GM12878 (cell line): ENCODE results near the gene EIF4E2. TPM values are rescaled to one million over a fixed set of nuclear protein-coding genes. Genes with fewer than 3 reads are reported as not detected.
A peak's percentile ranks its signal among the peaks of the same experiment; 100 is the strongest.

ENCODE experiments used
- ATAC-seq: fragments of 200-7000 bp; cut with Tn5 transposase; 3 replicates; pipeline ENCODE4 v1.9.1; 2020; ENCODE audit warnings: mild to moderate bottlenecking, moderate library complexity
- BruUV-seq: library from RNA; stranded (reverse); fragments of 400-500 nt; replicated peaks from 2 replicates; lab custom pipeline; 2021; lab: Mats Ljungman, UMichigan
- CTCF ChIA-PET: fragments of 300-600 bp; sonication (Branson Sonifier 250); formaldehyde crosslinking; extraction: SDS; loops from one replicate; lab custom pipeline; 2021; ENCODE audit warnings: inconsistent platforms; lab: Yijun Ruan, JAX
- POLR2A ChIA-PET: fragments of 350-600 bp; formaldehyde crosslinking; extraction: SDS; loops from one replicate; lab custom pipeline; 2021; ENCODE audit warnings: inconsistent platforms; lab: Charles Lee
- RAD21 ChIA-PET: fragments of 300-600 bp; sonication (Branson Sonifier 250); formaldehyde crosslinking; loops from one replicate; lab custom pipeline; 2023; ENCODE audit warnings: antibody characterized with exemption; ENCODE audit not compliant: unreplicated experiment; lab: Charles Lee
- SMC1A ChIA-PET: fragments of 300-600 bp; sonication (Branson Sonifier 250); formaldehyde crosslinking; loops from one replicate; lab custom pipeline; 2023; ENCODE audit not compliant: unreplicated experiment, uncharacterized antibody; lab: Charles Lee
- DNase-seq: peaks from one replicate; pipeline ENCODE4 v3.0.0-alpha.2; 2011; ENCODE audit warnings: low read depth, low spot score
- FAIRE-seq: peaks from 3 replicates; lab custom pipeline; 2011; peaks lifted over from hg19 to GRCh38; lab: Jason Lieb, UNC
- H2AFZ ChIP-seq: 2 replicates; pipeline ENCODE4 v1.6.0; 2011; ENCODE audit warnings: low read depth, low read length, control low read depth; ENCODE audit not compliant: control insufficient read depth
- H3K27ac ChIP-seq: 2 replicates; pipeline ENCODE4 v1.5.1; 2011; ENCODE audit warnings: control low read depth; ENCODE audit not compliant: control insufficient read depth, insufficient read depth
- H3K27me3 ChIP-seq, 2 experiments: replicated peaks in 1 of 2; 2 replicates each; pipeline versions ENCODE4 v1.6.0 to v1.6.1; 2011; ENCODE audit warnings: low read length in 1 of 2; ENCODE audit not compliant: control insufficient read depth in 2 of 2, insufficient read depth in 2 of 2
- H3K36me3 ChIP-seq, 2 experiments: 2 replicates each; pipeline ENCODE4 v1.5.1; 2011; ENCODE audit warnings: low read length in 1 of 2; ENCODE audit not compliant: control insufficient read depth in 2 of 2, insufficient read depth in 2 of 2
- H3K4me1 ChIP-seq: 2 replicates; pipeline ENCODE4 v1.6.1; 2011; ENCODE audit warnings: mild to moderate bottlenecking, low read length, moderate library complexity, mixed read lengths; ENCODE audit not compliant: control insufficient read depth, insufficient read depth
- H3K4me2 ChIP-seq: 2 replicates; pipeline ENCODE4 v1.6.0; 2011; ENCODE audit warnings: control low read depth; ENCODE audit not compliant: control insufficient read depth, insufficient read depth
- H3K4me3 ChIP-seq: fragments of 200-600 bp; sonication (generic); 2 replicates; pipeline ENCODE4 v1.5.1; 2016
- H3K79me2 ChIP-seq: 2 replicates; pipeline ENCODE4 v1.6.0; 2011; ENCODE audit warnings: low read length; ENCODE audit not compliant: control insufficient read depth, insufficient read depth
- H3K9ac ChIP-seq: 2 replicates; pipeline ENCODE4 v1.8.0; 2011; ENCODE audit warnings: low read length, control low read depth, mixed read lengths; ENCODE audit not compliant: control insufficient read depth, insufficient read depth
- H3K9me3 ChIP-seq: replicated peaks from 3 replicates; pipeline ENCODE4 v1.5.1; 2011; ENCODE audit warnings: mild to moderate bottlenecking, low read length; ENCODE audit not compliant: control insufficient read depth, insufficient read depth
- H4K20me1 ChIP-seq: 2 replicates; pipeline ENCODE4 v1.6.0; 2011; ENCODE audit not compliant: control insufficient read depth, insufficient read depth
- CBFB ChIP-seq: IDR thresholded peaks from 2 replicates; pipeline ENCODE4 v1.6.1; 2016; ENCODE audit warnings: antibody characterized with exemption, low read depth
- CEBPB ChIP-seq, 2 experiments: fragments of 150-350 bp in 1 of 2; IDR thresholded peaks; 2 replicates each; pipeline ENCODE4 v1.6.1; 2012 to 2014; ENCODE audit warnings: low read depth in 2 of 2, low read length in 2 of 2, borderline replicate concordance in 1 of 2, inconsistent platforms in 1 of 2
- CEBPZ ChIP-seq: fragments of 150-350 bp; IDR thresholded peaks from 2 replicates; pipeline ENCODE4 v1.6.1; 2016; ENCODE audit warnings: low read depth, low read length
- ELK1 ChIP-seq: IDR thresholded peaks from 2 replicates; pipeline ENCODE4 v1.6.1; 2012; ENCODE audit warnings: low read depth, low read length, improper control_type of control experiment
- ESRRA ChIP-seq: IDR thresholded peaks from 2 replicates; pipeline ENCODE4 v1.6.1; 2012; ENCODE audit warnings: mild to moderate bottlenecking, low read length, improper control_type of control experiment
- ETV6 ChIP-seq, 2 experiments: fragments of 450-650 bp in 1 of 2; IDR thresholded peaks in 1 of 2; conservative IDR thresholded peaks in 1 of 2; 2 replicates each; pipeline ENCODE4 v1.6.1; 2014; ENCODE audit warnings: antibody characterized with exemption in 1 of 2, borderline replicate concordance in 1 of 2, low read depth in 1 of 2, mild to moderate bottlenecking in 1 of 2, moderate library complexity in 1 of 2
- MEF2B ChIP-seq: fragments of 450-650 bp; IDR thresholded peaks from 2 replicates; pipeline ENCODE4 v1.6.1; 2018; ENCODE audit warnings: mild to moderate bottlenecking, moderate library complexity; ENCODE audit not compliant: partially characterized antibody, poor library complexity, severe bottlenecking
- PAX5 ChIP-seq: IDR thresholded peaks from 2 replicates; pipeline ENCODE4 v1.6.1; 2011; ENCODE audit warnings: low read depth, low read length, borderline replicate concordance
- PAX8 ChIP-seq: fragments of 450-650 bp; IDR thresholded peaks from 2 replicates; pipeline ENCODE4 v1.6.1; 2017; ENCODE audit warnings: mild to moderate bottlenecking, moderate library complexity
- PKNOX1 ChIP-seq: fragments of 450-650 bp; IDR thresholded peaks from 2 replicates; pipeline ENCODE4 v1.6.1; 2016; ENCODE audit warnings: mild to moderate bottlenecking
- RFX5 ChIP-seq: IDR thresholded peaks from 2 replicates; pipeline ENCODE4 v1.6.1; 2011; ENCODE audit warnings: low read depth, low read length, improper control_type of control experiment
- SMARCA5 ChIP-seq: fragments of 450-650 bp; IDR thresholded peaks from 2 replicates; pipeline ENCODE4 v1.6.1; 2017; ENCODE audit warnings: mild to moderate bottlenecking
- SMC3 ChIP-seq: IDR thresholded peaks from 2 replicates; pipeline ENCODE4 v1.6.1; 2011; ENCODE audit warnings: low read length, improper control_type of control experiment, borderline replicate concordance
- YBX1 ChIP-seq: fragments of 450-650 bp; IDR thresholded peaks from 2 replicates; pipeline ENCODE4 v1.6.1; 2016; ENCODE audit warnings: antibody characterized with exemption
- ZNF217 ChIP-seq: fragments of 450-650 bp; IDR thresholded peaks from 2 replicates; pipeline ENCODE4 v1.6.1; 2017; ENCODE audit warnings: antibody characterized with exemption, mild to moderate bottlenecking
- WGBS: methylation state at CpG from one replicate; pipeline ENCODE4 v1.1.6; 2016; ENCODE audit warnings: low lambda C conversion rate; ENCODE audit not compliant: insufficient replicate concordance, insufficient coverage; ENCODE audit errors: missing lambda C conversion rate; 5-methylcytosine and 5-hydroxymethylcytosine counted together
- in situ Hi-C: fragments of 300-500 bp; cut with MboI; formaldehyde crosslinking; loops from 9 replicates; pipeline ENCODE4 v1.14.3; 2018; ENCODE audit warnings: mixed read lengths
- intact Hi-C: fragments of 100-400 bp; cut with micrococcal nuclease; formaldehyde crosslinking; loops from one replicate; pipeline ENCODE4 v1.14.2; 2022; ENCODE audit not compliant: unreplicated experiment
- polyA plus RNA-seq, 11 experiments: library from polyadenylated mRNA; depleted of rRNA in 4 of 11; unstranded in 6 of 11; stranded (reverse) in 5 of 11; fragments of >200 nt; fragmentation: Nextera tagmentation in 4 of 11; fragmentation: Illumina TruSeq in 1 of 11; extraction: Ambion mirVana in 4 of 11; extraction: Trizol in 1 of 11; gene quantifications; 1 replicate in 1 of 11; 2 replicates in 10 of 11; pipeline versions ENCODE4 v1.2.1 to v1.2.3, GENCODE V29; 2011 to 2016; ENCODE audit warnings: inconsistent platforms in 2 of 11, missing spikeins in 2 of 11, low read depth in 1 of 11
- total RNA-seq, 4 experiments: library from RNA; depleted of rRNA in 3 of 4; stranded (reverse); fragments of >200 nt in 3 of 4; fragmentation: Illumina TruSeq in 1 of 4; extraction: Trizol in 1 of 4; gene quantifications; 2 replicates each; pipeline versions ENCODE4 v1.2.1 to v1.2.3, GENCODE V29; 2013 to 2021

Gene EIF4E2
- total and polyA plus RNA-seq, 10 of the 15 experiments (the other 5 are each of a cell fraction or from before 2014, with no cell fraction given), result 56.1 to 158 (median 110) TPM

- TF ChIP-seq PAX5 (no peak), SMC3 (no peak), MEF2B (no peak), CEBPZ (no peak), PKNOX1 (no peak)
Measured at GRCh38 chr2:232519581-232520438, 30.7 kb upstream of the EIF4E2 start, which contains the start of gene PRSS56 (continued).

GRCh38 chr2:232520489-232520888 is 30.0 kb upstream of the EIF4E2 start:
- WGBS, result 25% methylated on average over 15 of the region's 15 CpGs
- H3K9ac ChIP-seq, result no peak overlapping the region
- no peaks in the 10 kb centered on the region for H3K79me2 ChIP-seq
- CTCF ChIA-PET, result interaction anchor here (1.2 to 1.6 kb wide), 4 partner anchors 11 to 613 kb away, joined by 3 to 5 read pairs (median 4); no protein-coding TSS in a partner anchor
- H4K20me1 ChIP-seq, result no peaks in the 10 kb centered on the region
- no peak for DNase-seq
- ATAC-seq, result peak; percentile 22; the same call in 1 of the 3 replicates
- TF ChIP-seq PAX8 (no peak), ELK1 (no peak), SMC3 (no peak), SMARCA5 (no peak), ZNF217 (no peak), CEBPB (IDR thresholded peaks at IDR 0.05; ENCODE audit: borderline replicate concordance in 1 of 2, low read depth in 2 of 2, low read length in 2 of 2) (no peak), ETV6 (conservative IDR thresholded peaks at IDR 0.05 in 1 of 2, IDR thresholded peaks at IDR 0.05 in 1 of 2; ENCODE audit: borderline replicate concordance in 1 of 2, low read depth in 1 of 2) (no peak), ESRRA (no peak), RFX5 (no peak), CBFB (no peak), YBX1 (no peak)
- in situ Hi-C loops, result no loop called here
- H3K27me3 ChIP-seq, result peaks cover 3 to 6% of the 10 kb centered on the region in 2 experiments; a peak in 3 of 4 replicates
- no peaks in the 10 kb centered on the region for H3K9me3 ChIP-seq
- no peaks in the 10 kb centered on the region for H3K36me3 ChIP-seq
- H3K4me3 ChIP-seq, result no peak overlapping the region
- intact Hi-C loops, result no loop called here
- H3K4me2 ChIP-seq, result no peak overlapping the region
- POLR2A ChIA-PET, result no interaction called here
- H2AFZ ChIP-seq, result no peak overlapping the region
- SMC1A ChIA-PET, result no interaction called here
- H3K4me1 ChIP-seq, result no peaks in the 10 kb centered on the region
- RAD21 ChIA-PET, result interaction anchor here (0.8 kb wide), 1 partner anchor 183 kb away, joined by 3 read pairs; no protein-coding TSS in a partner anchor
- no peak for FAIRE-seq
- no peak overlapping the region for H3K27ac ChIP-seq
- no TSS peak for BruUV-seq
